RWPE2 (cell line): ENCODE data around the gene CNN1.

ENCODE experiments used
- ATAC-seq: fragments of 200-7000 bp; cut with Tn5 transposase; 3 replicates; pipeline ENCODE4 v1.9.1; 2021; ENCODE audit warnings: low read depth
- DNase-seq: peaks from one replicate; pipeline ENCODE4 v3.0.0-alpha.2; 2020; ENCODE audit warnings: low spot score
- H3K27ac ChIP-seq: fragments of 450-650 bp; 2 replicates; pipeline ENCODE4 v1.5.1; 2017; ENCODE audit warnings: mild to moderate bottlenecking; ENCODE audit not compliant: poor library complexity, severe bottlenecking
- H3K27me3 ChIP-seq: fragments of 250-450 bp; sonication (Bioruptor Pico); 2 replicates; pipeline ENCODE4 v1.5.1; 2021; ENCODE audit warnings: mild to moderate bottlenecking, moderate library complexity; ENCODE audit not compliant: insufficient read depth, poor library complexity, severe bottlenecking
- H3K36me3 ChIP-seq: fragments of 250-450 bp; sonication (Bioruptor Pico); 2 replicates; pipeline ENCODE4 v1.5.1; 2020; ENCODE audit warnings: low read depth, mild to moderate bottlenecking, moderate library complexity
- H3K4me1 ChIP-seq: fragments of 250-450 bp; sonication (Bioruptor Pico); 2 replicates; pipeline ENCODE4 v1.5.1; 2021; ENCODE audit warnings: mild to moderate bottlenecking, moderate library complexity; ENCODE audit not compliant: insufficient read depth, poor library complexity, severe bottlenecking
- H3K4me3 ChIP-seq: fragments of 250-450 bp; sonication (Bioruptor Pico); 2 replicates; pipeline ENCODE4 v1.5.1; 2021; ENCODE audit warnings: mild to moderate bottlenecking, moderate library complexity; ENCODE audit not compliant: severe bottlenecking
- H3K9me3 ChIP-seq: fragments of 250-450 bp; sonication (Bioruptor Pico); 2 replicates; pipeline ENCODE4 v1.5.1; 2021; ENCODE audit warnings: mild to moderate bottlenecking, moderate library complexity; ENCODE audit not compliant: severe bottlenecking
- TF ChIP-seq, protein P1 (sequence below): fragments of 450-650 bp; IDR thresholded peaks from one replicate; pipeline ENCODE4 v1.5.1; 2017; ENCODE audit warnings: mild to moderate bottlenecking, moderate library complexity; ENCODE audit not compliant: poor library complexity, severe bottlenecking

CNN1 gene

DNA sequence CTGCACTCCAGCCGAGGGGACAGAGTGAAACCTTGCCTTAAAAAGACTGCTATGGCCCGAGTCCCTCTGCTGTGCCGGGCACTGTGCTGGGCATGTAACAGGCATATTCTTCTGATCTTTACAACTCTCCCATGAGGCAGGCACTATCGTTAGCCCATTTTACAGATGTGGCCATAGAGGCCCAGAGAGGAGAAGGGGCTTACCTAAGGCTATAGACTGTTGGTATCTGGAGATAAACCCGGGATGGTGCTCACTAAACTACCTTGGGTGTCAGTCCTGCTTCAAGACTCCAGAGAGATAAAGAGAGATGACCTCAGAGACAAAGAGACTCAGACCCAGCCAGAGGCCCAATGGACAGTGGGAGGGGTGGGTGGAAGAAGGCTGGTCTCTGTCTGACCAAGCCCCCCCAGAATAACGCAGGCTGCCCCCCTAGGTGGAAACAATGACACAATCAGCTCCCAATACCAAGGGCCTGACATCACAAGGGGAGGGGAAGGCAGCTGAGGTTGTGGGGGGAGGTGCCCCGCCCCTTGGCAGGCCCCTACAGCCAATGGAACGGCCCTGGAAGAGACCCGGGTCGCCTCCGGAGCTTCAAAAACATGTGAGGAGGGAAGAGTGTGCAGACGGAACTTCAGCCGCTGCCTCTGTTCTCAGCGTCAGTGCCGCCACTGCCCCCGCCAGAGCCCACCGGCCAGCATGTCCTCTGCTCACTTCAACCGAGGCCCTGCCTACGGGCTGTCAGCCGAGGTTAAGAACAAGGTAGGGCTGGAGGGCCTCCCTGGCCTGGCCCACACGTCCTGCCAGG is at the start of gene CNN1:
Gene CNN1 (plus strand): TSS at position 620 of the 805 bp plus-strand sequence. CDS start 77 bp downstream, at position 697.
- TF ChIP-seq, protein P1, sequence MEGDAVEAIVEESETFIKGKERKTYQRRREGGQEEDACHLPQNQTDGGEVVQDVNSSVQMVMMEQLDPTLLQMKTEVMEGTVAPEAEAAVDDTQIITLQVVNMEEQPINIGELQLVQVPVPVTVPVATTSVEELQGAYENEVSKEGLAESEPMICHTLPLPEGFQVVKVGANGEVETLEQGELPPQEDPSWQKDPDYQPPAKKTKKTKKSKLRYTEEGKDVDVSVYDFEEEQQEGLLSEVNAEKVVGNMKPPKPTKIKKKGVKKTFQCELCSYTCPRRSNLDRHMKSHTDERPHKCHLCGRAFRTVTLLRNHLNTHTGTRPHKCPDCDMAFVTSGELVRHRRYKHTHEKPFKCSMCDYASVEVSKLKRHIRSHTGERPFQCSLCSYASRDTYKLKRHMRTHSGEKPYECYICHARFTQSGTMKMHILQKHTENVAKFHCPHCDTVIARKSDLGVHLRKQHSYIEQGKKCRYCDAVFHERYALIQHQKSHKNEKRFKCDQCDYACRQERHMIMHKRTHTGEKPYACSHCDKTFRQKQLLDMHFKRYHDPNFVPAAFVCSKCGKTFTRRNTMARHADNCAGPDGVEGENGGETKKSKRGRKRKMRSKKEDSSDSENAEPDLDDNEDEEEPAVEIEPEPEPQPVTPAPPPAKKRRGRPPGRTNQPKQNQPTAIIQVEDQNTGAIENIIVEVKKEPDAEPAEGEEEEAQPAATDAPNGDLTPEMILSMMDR = no peak
- Histone ChIP-seq H3K9me3 (no peaks in the 10 kb centered on the region), H3K4me3 (no peak within 1 kb of the TSS), H3K4me1 (no peaks in the 10 kb centered on the region), H3K27ac (no peak within 1 kb of the TSS), H3K36me3 (no peaks in the 10 kb centered on the region), H3K27me3 (no peaks in the 10 kb centered on the region)
- no peak for DNase-seq
- ATAC-seq = no peak

DNA sequence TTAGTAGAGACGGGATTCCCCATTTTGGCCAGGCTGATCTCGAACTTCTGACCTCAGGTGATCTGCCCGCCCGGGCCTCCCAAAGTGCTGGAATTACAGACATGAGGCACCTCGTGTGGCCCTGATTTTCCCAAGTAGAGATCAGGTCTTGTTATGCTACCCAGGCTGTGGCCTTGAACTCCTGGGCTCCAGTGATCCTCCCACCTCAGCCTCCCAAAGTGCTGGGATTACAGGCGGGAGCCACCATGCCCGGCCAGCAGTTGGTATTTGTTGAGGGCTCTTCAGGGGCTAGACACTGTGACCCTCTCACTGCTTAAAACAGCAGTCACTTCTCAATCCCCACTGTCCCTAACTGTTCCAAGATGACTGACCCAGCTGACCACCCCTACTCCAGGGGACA is 49.3 kb upstream of the CNN1 start:
- TF ChIP-seq, protein P1 = no peak
- no peak overlapping the region for H3K27ac ChIP-seq
- no peaks in the 10 kb centered on the region for H3K36me3 ChIP-seq
- no peaks in the 10 kb centered on the region for H3K27me3 ChIP-seq
- no peaks in the 10 kb centered on the region for H3K9me3 ChIP-seq
- no peaks in the 10 kb centered on the region for H3K4me1 ChIP-seq
- ATAC-seq (no peak), DNase-seq (no peak)
- no peak overlapping the region for H3K4me3 ChIP-seq

DNA sequence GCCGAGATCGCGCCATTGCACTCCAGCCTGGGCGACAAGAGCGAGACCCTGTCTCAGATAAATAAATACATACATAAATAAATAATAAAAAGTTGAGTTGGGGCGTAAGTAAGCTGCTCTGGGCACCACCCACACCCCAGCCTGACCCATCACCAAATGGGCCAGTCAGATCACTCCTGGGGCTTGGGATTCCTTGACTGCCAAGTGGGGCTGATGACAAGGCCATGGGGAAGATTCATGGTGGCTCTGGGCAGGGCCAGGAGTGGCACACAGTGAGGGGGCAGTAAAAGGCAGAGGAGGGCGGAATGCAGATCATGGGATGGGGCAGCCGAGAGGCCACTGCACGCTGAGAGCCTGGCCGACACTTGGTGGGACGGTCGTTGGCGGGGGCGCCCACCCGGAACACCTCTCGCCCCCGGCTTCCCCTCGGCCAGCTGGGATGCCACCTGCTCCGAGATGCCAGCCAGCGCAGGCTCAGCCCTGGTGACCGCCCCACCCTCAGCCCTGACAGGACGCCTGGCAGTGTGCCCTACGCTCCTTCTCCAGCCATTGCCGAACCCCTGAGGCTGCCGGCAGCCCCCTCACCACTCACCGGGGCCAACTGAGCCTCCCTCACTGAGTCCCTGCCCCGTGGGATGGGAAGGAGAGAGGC is 43.9 kb upstream of the CNN1 start:
- TF ChIP-seq, protein P1 = no peak
- Histone ChIP-seq H3K27me3 (no peaks in the 10 kb centered on the region), H3K9me3 (no peaks in the 10 kb centered on the region), H3K36me3 (no peaks in the 10 kb centered on the region; the same call in 1 of the 2 replicates), H3K4me3 (no peak overlapping the region), H3K27ac (no peak overlapping the region), H3K4me1 (no peaks in the 10 kb centered on the region)
- no peak for ATAC-seq
- no peak for DNase-seq

DNA sequence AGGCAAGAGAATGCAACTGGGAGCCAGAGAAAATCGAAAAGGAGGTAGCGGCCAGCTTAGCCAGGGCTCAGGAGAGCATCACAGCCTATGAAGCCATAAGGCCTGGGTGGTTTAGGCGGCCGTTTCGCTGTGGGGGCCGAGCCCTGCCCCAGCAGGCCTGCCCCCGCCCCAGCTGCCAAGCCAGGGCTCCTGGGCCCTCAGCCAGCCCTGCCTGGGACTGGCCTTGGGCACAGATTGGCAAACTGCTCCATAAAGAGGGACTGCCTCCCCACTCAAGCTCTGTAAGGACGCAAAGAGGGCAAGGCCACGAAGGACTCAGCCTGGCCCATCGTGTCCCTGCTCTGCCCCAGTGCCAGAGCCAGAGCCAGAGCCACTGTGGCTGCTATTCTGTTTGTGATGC is 43.2 kb upstream of the CNN1 start:
- Histone ChIP-seq H3K36me3 (no peaks in the 10 kb centered on the region; the same call in 1 of the 2 replicates), H3K27me3 (no peaks in the 10 kb centered on the region), H3K4me3 (no peak overlapping the region), H3K27ac (no peak overlapping the region), H3K4me1 (no peaks in the 10 kb centered on the region), H3K9me3 (no peaks in the 10 kb centered on the region)
- DNase-seq = no peak
- TF ChIP-seq, protein P1 = no peak
- ATAC-seq = no peak
